Kidney (tissue), 14 donors: Measurements from ENCODE around the gene OAS3. TPM values are rescaled to one million over a fixed set of nuclear protein-coding genes. Genes with fewer than 3 reads are reported as not detected.
"Not testable (repeated sequence)": the region's sequence is repeated elsewhere in the genome, so short reads cannot be mapped to it uniquely, and the experiment has no call there.

Experiments used
- DNase-seq, 5 donors: peaks; one replicate each; pipeline ENCODE4 v3.0.0-alpha.2; 2013 to 2020
- FAIRE-seq: peaks from 2 replicates; lab custom pipeline; 2012; peaks lifted over from hg19 to GRCh38; lab: Jason Lieb, UNC
- H3K27ac ChIP-seq, 2 donors: one replicate each; pipeline ENCODE4 v1.7.0; 2013; ENCODE audit warnings: low read depth in 2 of 2, low read length in 2 of 2, inconsistent platforms in 1 of 2
- H3K27me3 ChIP-seq: one replicate; pipeline ENCODE4 v1.7.1; 2013; ENCODE audit warnings: low read length, inconsistent platforms; ENCODE audit not compliant: control insufficient read depth, insufficient read depth
- H3K36me3 ChIP-seq, 3 donors: one replicate each; pipeline versions ENCODE4 v1.7.0 to v1.7.1; 2013; ENCODE audit warnings: low read length in 3 of 3, control low read depth in 1 of 3, inconsistent platforms in 1 of 3; ENCODE audit not compliant: insufficient read depth in 3 of 3, control insufficient read depth in 2 of 3
- H3K4me1 ChIP-seq, 3 donors: one replicate each; pipeline versions ENCODE4 v1.7.0 to v1.7.1; 2013; ENCODE audit warnings: low read length in 3 of 3, inconsistent platforms in 1 of 3, low read depth in 1 of 3; ENCODE audit not compliant: control insufficient read depth in 2 of 3, insufficient read depth in 2 of 3
- H3K4me3 ChIP-seq, 3 donors: one replicate each; pipeline versions ENCODE4 v1.7.0 to v1.8.1; 2013; ENCODE audit warnings: low read length in 3 of 3, control low read depth in 1 of 3, inconsistent platforms in 1 of 3
- H3K9ac ChIP-seq, 3 donors: one replicate each; pipeline versions ENCODE4 v1.7.0 to v1.7.1; 2013; ENCODE audit warnings: low read length in 3 of 3, control low read depth in 1 of 3, inconsistent platforms in 1 of 3
- H3K9me3 ChIP-seq, 3 donors: one replicate each; pipeline versions ENCODE4 v1.7.0 to v1.7.1; 2013; ENCODE audit warnings: low read length in 3 of 3, control low read depth in 1 of 3, inconsistent platforms in 1 of 3; ENCODE audit not compliant: control insufficient read depth in 2 of 3, insufficient read depth in 1 of 3
- intact Hi-C: fragments of 100-400 bp; cut with DNase I; formaldehyde crosslinking; loops from one replicate; pipeline ENCODE4 v1.11.1; 2022
- polyA plus RNA-seq: library from polyadenylated mRNA; stranded (reverse); fragments of 350-450 nt; fragmentation: Illumina TruSeq; extraction: RNeasy Lipid Tissue Mini Kit (QIAGEN cat#74804); gene quantifications from one replicate; pipeline ENCODE4 v1.2.3, GENCODE V29; 2014; ENCODE audit warnings: low read depth, low replicate concordance; ENCODE audit not compliant: insufficient read depth
- total RNA-seq: library from RNA; stranded (reverse); fragmentation: NEBNext Ultra II Directional; extraction: Animal tissue kit (Norgen Biotek cat#: 25700); gene quantifications from one replicate; pipeline ENCODE4 v1.2.1, GENCODE V29; 2021
- TF ChIP-seq, protein P1 (sequence below): IDR thresholded peaks from 3 replicates; pipeline ENCODE4 v1.5.1; 2012; ENCODE audit warnings: mild to moderate bottlenecking, moderate library complexity, borderline replicate concordance; ENCODE audit not compliant: insufficient read depth; ENCODE audit errors: extremely low read depth
- donor health status: control.
- donor health status: control.
- donor health status: control.
- donor health status: control.
- donor health status: control.
- donor health status: DM: yes; HTN: yes; CAD: no.
- donor health status: Normal renal cell carcinoma (clear cell type).

OAS3 gene
- total and polyA plus RNA-seq, 2 donors from 2014 or later: 2.5 to 15.6 TPM

DNA sequence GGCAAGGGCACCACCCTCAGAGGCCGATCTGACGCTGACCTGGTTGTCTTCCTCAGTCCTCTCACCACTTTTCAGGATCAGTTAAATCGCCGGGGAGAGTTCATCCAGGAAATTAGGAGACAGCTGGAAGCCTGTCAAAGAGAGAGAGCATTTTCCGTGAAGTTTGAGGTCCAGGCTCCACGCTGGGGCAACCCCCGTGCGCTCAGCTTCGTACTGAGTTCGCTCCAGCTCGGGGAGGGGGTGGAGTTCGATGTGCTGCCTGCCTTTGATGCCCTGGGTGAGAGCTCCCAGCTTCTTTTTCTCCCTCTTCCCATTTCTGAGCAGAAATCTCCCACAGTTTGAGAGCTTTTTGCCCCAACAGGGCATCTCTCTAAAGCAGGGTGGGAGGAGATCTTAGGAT, 29.7 kb upstream of the OAS3 start:
- Histone ChIP-seq H3K27me3 (no peaks in the 10 kb centered on the region), H3K4me3 (peak overlapping the region in 2 of 3 donors; percentile 74 to 80), H3K4me1 (peaks cover 0 to 19% (median 15%) of the 10 kb centered on the region in 3 donors), H3K9ac (no peak overlapping the region), H3K9me3 (peaks cover 0 to 10% (median 0%) of the 10 kb centered on the region in 3 donors), H3K27ac (no peak overlapping the region), H3K36me3 (peaks cover 0 to 3% (median 0%) of the 10 kb centered on the region in 3 donors)
- intact Hi-C loops: no loop called here
- TF ChIP-seq, protein P1, sequence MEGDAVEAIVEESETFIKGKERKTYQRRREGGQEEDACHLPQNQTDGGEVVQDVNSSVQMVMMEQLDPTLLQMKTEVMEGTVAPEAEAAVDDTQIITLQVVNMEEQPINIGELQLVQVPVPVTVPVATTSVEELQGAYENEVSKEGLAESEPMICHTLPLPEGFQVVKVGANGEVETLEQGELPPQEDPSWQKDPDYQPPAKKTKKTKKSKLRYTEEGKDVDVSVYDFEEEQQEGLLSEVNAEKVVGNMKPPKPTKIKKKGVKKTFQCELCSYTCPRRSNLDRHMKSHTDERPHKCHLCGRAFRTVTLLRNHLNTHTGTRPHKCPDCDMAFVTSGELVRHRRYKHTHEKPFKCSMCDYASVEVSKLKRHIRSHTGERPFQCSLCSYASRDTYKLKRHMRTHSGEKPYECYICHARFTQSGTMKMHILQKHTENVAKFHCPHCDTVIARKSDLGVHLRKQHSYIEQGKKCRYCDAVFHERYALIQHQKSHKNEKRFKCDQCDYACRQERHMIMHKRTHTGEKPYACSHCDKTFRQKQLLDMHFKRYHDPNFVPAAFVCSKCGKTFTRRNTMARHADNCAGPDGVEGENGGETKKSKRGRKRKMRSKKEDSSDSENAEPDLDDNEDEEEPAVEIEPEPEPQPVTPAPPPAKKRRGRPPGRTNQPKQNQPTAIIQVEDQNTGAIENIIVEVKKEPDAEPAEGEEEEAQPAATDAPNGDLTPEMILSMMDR: no peak
- FAIRE-seq: no peak
- peak in 1 of 5 donors; percentile 80 for DNase-seq

DNA sequence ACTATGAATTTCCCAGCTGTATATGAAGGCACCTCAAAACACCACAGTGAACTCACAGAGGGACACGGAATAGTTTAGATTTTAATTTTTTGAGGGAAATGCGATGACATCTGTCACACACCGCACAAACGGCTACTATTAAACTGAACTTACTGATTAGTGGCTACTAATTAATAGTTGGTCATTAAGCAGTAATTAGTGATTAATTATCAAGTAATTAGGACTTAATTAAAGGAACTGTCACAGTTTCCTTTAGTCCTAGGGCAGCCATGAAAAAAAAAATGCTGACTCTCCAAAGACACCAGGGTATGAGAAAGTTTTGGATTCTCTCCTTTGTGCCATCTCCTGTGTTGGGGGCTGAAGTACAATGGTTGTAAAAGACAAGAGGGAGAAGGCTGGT, 28.6 kb upstream of the OAS3 start:
- H3K4me1 ChIP-seq: peaks cover 0 to 16% (median 15%) of the 10 kb centered on the region in 3 donors
- DNase-seq (no peak), FAIRE-seq (no peak)
- no peak overlapping the region for H3K9ac ChIP-seq
- H3K9me3 ChIP-seq: peaks cover 0 to 10% (median 0%) of the 10 kb centered on the region in 3 donors
- H3K4me3 ChIP-seq: no peak overlapping the region
- intact Hi-C loops: no loop called here
- H3K36me3 ChIP-seq: peaks cover 0 to 3% (median 0%) of the 10 kb centered on the region in 3 donors
- H3K27me3 ChIP-seq: no peaks in the 10 kb centered on the region
- H3K27ac ChIP-seq: no peak overlapping the region
- TF ChIP-seq, protein P1: no peak

DNA sequence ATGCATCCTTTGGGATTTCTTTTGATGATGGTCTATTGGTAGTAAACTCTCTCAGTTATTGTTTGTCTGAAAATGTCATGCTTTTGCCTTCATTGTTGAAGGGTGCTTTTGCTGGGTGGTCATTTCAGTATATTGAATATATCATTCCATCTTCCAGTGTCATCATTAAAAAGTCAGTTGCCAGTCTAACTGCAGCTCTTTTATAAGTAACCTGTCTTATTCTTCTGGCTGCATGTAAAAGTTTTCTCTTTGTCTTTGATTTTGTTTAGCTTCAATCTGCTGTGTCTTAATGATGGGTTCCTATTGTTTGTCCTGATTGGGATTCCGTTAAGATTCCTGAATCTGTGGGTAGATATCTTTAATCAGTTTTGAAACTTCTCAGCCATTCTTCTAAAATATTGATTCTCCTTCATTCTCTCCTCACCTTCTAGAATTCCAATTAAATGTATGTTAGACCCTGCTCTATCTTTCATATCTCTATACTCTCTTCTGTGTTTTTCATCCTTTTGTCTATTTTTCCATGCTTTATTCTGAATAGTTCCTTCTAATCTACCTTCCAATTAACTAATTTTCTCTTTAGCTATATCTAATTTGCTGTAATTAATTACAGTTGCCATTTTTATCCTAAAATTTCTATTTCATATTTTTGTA, 25.1 kb upstream of the OAS3 start:
- H3K36me3 ChIP-seq: peaks cover 0 to 5% (median 3%) of the 10 kb centered on the region in 3 donors

GRCh38 chr12:112913888-112914287, 24.4 kb upstream of the OAS3 start:
- DNase-seq, H3K4me1 ChIP-seq, H3K9ac ChIP-seq, H3K36me3 ChIP-seq, H3K27me3 ChIP-seq, FAIRE-seq, H3K4me3 ChIP-seq, H3K27ac ChIP-seq, intact Hi-C loops: not testable (repeated sequence)
- peaks cover 0 to 10% (median 0%) of the 10 kb centered on the region in 3 donors for H3K9me3 ChIP-seq

More for the DNA sequence above, 25.1 kb upstream of the OAS3 start:
- no peak for FAIRE-seq
- TF ChIP-seq, protein P1: no peak
- H3K4me3 ChIP-seq: no peak overlapping the region
- H3K9me3 ChIP-seq: peaks cover 0 to 10% (median 0%) of the 10 kb centered on the region in 3 donors
- H3K4me1 ChIP-seq: peaks cover 0 to 5% (median 2%) of the 10 kb centered on the region in 3 donors
- no peak for DNase-seq
- no peak overlapping the region for H3K27ac ChIP-seq
- H3K9ac ChIP-seq: no peak overlapping the region
- intact Hi-C loops: no loop called here
- no peaks in the 10 kb centered on the region for H3K27me3 ChIP-seq
